GM18505 (cell line): ENCODE results near the gene HMG20A.
"Not testable (repeated sequence)": the region's sequence is repeated elsewhere in the genome, so short reads cannot be mapped to it uniquely, and the experiment has no call there.

ENCODE experiments used
- ATAC-seq: cut with Tn5 transposase; IDR thresholded peaks from one replicate; pipeline ENCODE4 v1.9.1; 2021; ENCODE audit not compliant: unreplicated experiment
- POLR2A ChIP-seq: IDR thresholded peaks from 4 replicates; pipeline ENCODE4 v1.6.1; 2011; ENCODE audit warnings: borderline replicate concordance; ENCODE audit not compliant: insufficient read depth, insufficient read length; ENCODE audit errors: extremely low read depth

HMG20A gene

DNA sequence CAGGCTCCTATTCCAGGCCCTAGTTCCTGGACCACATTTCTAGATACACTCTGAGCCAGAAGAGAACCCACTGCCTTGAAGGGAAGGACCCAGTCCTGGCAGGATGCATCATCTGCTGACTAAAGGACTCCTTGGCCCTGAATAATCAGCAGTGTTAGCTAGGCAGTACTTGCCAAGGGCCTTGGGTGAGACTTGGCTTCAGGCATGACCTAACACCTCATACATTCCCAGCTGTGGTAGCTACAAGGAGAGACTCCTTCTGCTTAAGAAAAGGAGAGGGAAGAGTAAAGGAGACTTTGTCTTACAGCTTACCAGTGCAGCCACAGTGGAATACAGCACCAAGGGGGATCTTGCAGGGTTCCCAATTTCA is 27.2 kb upstream of the HMG20A start:
- no peak for ATAC-seq
- TF ChIP-seq POLR2A: no peak

DNA sequence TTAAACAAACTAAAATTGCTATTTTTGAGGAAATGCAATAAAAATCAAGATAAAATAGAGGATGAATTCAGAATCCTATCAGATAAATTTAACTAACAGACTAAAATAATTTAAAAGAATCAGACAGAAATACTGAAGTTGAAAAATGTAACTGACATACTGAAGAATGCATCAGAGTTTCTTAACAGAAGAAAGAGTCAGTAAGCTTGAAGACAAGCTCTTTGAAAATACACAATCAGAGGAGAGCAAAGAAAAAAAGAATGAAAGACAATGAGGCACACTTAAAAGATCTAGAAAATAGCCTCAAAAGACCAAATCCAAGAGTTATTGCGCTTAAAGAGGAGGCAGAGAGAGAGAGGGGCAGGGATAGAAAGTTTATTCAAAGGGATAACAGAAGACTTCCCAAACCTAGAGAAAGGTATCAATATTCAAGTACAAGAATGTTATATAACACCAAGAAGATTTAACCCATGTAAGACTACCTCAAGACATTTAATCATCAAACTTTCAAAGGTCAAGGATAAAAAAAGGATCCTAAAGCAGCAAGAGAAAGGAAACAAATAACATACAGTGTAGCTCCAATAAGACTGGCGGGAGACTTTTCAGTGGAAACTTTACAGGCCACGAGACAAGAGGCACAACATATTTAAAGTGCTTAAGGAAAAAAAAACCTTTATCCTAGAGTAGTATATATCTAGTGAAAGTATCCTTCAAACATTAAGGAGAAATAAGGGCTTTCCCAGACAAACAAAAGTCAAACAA is 25.5 kb upstream of the HMG20A start:
- no peak for TF ChIP-seq POLR2A
- ATAC-seq: no peak

DNA sequence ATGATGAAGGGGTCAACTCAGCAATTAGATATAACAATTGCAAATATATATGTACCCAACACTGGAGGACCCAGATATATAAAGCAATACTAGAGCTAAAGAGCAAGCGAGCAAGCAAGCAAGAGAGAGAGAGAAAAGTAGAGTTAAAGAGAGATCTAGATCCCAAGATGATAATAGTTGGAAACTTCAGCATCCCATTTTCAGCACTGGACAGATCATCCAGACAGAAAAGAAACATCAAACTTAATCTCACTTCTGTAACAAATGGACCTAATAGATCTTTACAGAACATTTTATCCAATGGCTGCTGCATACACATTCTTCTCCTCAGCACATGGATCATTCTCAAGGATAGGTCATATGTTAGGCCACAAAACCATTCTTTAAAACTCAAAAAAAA is 24.0 kb upstream of the HMG20A start:
- no peak for TF ChIP-seq POLR2A
- no peak for ATAC-seq

DNA sequence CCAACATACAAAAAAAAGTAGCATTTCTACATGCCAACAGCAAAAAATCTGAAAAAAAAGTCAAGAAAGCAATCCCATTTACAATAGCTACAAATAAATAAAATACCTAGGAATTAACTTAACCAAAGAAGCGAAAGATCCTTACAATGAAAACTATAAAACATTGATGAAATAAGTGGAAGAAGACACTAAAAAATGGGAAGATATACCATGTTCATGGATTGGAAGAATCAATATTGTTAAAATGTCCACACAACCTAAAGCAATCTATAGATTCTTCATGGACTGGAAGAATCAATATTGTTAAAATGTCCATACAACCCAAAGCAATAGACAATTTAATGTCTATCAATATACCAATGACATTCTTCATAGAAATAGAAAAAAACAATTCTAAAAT is 21.8 kb upstream of the HMG20A start:
- no peak for ATAC-seq
- no peak for TF ChIP-seq POLR2A

DNA sequence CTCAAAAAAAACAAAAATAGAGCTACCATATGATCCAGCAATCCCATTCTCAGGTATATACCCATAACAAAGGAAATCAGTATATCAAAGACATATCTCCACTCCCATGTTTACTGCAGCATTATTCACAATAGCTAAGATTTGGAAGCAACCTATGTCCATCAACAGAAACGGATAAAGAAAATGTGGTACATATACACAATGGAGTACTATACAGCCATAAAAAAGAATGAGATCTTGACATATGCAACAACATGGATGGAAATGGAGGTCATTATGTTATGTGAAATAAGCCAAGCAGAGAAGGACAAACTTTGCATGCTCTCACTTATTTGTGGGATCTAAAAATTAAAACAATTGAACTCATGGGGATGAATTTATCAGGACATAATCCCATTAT is 20.4 kb upstream of the HMG20A start:
- no peak for TF ChIP-seq POLR2A
- no peak for ATAC-seq

DNA sequence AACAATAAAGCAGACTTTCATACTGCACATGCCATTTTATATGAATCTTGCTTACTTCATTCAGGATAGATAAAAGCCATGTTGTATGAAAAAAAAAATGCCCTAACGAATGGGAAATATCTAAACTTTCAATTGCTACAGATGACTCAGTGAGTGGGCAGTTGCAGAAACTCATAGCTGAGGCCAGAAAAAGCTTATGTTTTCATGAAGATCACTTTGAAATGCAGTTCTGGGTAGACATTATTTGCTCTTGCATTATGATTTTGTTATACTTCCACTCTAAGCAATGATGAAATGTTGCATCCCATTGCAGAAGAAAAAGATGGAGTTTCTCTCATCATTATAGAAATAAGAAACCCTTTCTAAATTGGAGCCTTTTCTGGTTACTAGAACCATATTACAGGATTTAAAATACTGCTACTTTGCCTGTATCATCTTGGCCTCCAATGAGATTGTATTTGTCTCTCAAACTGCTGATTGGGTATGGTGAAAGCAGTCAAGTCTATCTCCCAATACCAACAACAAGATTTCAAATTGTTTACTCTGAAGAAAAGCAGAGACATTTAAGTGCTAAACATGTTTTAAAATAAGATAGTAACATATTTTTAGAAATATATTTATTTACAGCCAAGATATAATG is 17.8 kb upstream of the HMG20A start:
- no peak for TF ChIP-seq POLR2A
- no peak for ATAC-seq

DNA sequence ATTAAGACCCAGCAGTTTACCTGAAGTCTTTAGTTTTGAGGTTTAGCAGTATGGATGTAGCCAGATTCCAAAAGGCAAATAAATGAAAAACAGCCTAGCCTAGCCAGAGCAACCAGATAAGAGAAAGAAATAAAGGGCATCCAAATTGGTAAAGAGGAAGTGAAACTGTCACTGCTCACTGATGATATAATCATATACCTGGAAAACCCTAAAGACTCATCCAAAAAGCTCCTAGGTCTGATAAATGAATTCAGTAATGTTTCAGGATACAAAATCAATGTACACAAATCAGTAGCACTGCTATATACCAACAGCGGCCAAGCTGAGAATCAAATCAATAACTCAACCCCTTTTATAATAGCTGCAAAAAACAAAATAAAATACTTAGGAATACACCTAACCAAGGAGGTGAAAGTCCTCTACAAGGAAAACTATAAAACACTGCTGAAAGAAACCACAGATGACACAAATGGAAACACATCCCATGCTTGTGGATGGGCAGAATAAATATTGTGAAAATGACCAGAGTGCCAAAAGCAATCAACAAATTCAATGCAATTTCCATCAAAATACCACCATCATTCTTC is 14.4 kb upstream of the HMG20A start:
- ATAC-seq: not testable (repeated sequence)

DNA sequence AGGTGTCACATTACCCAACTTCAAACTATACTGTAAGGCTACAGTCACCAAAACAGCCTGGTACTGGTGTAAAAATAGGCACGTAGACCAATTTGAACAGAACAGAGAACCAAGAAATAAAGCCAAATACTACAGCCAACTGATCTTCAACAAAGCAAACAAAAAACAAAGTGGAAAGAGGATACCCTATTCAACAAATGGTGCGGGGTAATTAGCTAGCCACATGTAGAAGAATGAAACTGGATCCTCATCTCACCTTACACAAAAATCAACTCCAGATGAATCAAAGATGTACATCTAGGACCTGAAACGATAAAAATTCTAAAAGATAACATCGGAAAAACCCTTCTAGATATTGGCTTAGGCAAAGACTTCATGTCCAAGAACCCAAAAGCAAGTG is 13.8 kb upstream of the HMG20A start:
- ATAC-seq: no peak
- no peak for TF ChIP-seq POLR2A

DNA sequence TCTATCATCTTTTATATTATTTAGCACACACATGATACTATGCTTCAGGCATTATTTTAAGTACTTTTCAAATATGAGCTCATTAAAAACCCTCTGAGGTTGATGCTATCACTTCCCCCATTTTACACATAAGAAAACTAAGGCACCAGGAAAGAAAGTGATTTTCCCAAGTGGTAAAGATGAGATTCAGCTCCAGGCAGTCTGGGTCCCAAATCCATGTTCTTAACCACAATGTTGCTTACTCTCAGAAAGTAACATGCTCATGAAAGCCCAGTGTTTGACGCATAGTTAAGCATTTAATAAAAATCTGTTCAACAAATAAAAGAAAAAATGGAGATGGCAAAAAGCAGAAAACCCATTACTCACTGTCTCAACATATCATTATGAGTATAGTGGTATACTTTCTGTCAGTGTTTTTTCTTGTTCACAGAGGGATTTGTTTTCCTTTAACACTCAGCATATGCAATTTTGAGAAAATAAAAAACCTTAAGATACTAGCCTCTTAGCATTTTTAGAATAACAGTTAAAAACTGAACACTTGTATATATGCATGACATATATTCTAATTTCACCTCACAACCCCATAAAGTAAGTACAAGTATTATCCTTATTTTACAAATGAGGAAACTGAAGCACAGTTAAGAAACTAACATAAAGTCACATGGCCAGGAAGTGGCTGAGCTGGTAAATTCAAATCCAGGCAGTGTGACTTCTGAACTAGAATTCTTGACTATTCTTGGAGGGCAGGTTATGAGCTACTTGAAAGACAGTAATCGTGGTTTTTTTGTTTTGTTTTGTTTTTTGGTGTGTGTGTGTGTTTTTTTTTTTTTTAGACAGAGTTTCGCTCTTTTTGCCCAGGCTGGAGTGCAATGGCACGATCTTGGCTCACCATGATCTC is 11.2 kb upstream of the HMG20A start:
- no peak for ATAC-seq
- no peak for TF ChIP-seq POLR2A

DNA sequence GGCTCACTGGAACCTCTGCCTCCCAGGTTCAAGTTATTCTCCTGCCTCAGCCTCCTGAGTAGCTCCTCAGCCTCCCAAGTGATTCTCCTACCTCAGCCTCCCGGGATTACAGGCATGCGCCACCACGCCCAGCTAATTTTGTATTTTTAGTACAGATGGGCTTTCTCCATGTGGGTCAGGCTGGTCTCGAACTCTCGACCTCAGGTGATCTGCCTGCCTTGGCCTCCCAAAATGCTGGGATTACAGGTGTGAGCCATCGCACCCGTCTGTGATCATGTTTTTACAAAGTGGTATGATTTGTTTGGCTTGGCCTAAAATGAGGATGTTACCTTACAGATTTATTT is 10.6 kb upstream of the HMG20A start:
- ATAC-seq: not testable (repeated sequence)

DNA sequence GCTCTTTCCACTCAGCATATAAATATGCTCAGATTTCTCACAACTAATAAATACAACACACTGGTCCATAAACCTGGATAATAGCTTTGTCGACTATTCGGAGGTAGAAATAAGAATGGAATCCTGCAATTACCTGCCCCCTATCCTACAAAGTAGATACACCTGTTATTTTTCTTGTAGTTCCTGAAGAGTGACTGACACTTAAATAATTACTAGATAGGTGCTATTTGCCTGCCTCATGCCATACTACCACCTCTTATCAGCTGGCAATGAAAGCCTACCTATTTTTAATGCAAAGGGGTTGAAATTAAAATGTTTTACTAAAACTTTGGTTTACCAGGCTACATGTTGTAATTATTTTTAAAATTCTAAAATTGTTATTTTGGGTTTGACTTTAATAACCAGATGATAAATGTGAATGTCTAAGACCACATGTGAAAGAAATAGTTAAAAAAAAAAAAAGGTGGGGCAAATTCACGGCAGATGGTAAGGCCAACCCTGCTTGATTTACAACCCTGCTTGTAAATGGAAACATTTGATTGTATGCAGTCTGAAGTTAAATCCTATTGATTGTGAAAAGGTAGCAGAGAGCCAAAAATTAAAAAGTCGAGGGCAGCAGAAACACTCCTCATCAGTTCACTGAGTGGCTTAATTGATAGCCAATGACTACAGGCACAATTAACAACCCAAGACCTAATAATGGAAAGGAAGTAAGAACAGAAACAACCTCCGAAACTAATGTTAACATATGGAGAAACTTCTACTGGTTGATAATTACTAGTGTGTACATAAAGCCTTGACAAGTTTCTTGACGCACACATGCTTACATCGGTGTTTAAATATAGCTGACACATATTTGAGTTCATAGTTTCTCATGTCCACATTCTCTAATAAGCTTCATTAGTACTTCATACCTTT is 9.7 kb upstream of the HMG20A start:
- no peak for ATAC-seq
- TF ChIP-seq POLR2A: no peak

DNA sequence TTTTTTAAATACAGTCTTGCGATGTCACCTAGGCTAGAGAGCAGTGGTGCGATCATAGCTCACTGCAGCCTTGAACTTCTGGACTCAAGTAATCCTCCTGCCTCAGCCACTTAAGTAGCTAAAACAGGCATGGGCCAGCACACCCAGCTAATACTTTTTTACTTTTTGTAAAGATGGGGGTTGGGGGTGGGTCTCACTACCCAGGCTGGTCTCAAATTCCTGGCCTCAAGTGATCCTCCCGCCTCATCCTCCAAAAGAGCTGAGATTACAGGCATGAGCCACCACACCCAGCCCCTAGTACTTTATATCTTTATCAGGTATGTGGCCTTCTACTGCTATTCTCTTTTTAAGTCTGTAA is 9.1 kb upstream of the HMG20A start:
- TF ChIP-seq POLR2A: no peak
- ATAC-seq: no peak

DNA sequence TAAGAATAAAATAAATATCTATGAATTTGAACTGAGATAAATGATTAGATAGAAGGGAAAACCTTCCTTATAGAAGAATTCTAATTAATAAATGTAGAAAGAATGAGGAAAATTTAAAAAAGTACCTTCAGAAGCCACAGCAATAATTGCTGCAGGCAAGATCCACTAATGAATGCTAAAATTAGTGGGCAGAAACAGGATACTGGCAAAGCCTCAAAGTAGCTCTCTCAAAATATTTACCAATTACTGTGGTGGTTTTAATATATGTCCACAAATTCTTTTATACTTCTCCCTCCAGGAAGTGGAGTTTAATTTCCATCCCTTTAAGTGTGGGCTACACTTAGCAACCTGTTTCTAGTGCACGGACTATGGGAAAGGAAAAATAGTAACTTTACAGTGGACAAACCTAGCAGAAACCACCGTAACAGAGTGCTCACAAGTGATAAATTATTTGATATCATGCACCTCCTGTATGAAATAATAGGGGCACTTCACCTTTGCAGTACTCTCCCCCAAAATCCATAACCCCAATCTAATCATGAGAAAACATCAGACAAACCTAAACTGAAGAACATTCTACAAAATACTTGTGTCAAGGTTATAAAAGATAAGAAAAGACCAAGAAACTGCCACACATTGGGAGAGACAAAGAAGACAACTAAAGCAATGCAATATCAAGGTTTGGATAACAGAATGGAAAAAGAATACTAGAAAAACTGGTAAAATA is 7.6 kb upstream of the HMG20A start:
- TF ChIP-seq POLR2A: no peak
- no peak for ATAC-seq
